Activated CD4-positive, alpha-beta T cell treated with anti-CD3 and anti-CD28 coated beads, Interleukin-2, Interleukin-4, amounts not matched to agents 100 ng/mL and 50 ng/mL, durations not matched to agents 16 hours and 8 hours (primary cell): Measurements from ENCODE around the gene GALNT13.

Experiments
- DNase-seq: peaks from one replicate; pipeline ENCODE4 v3.0.0-alpha.2; 2020; ENCODE audit warnings: low spot score

GALNT13 gene

DNA sequence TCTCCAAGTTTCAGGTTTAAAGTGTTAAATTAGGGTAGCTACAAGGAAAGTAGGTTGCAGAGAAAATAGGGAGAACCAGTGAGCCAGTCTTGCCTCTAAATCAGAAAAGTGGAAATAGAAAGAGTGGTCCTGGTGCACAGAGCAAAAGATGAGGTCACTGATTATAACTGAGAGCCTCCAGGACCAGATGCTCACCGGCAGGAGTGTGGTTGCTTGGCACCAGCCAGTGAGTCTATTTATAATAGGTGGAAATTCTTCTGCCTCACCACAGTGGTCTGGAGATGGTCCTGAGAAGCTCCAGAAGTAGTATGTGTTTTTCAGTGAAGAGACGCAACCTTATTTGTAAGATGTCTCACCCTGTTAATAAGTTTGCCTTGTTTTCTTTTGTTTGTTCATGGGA lies 452.9 kb downstream of the GALNT13 start:
- no peak for DNase-seq

DNA sequence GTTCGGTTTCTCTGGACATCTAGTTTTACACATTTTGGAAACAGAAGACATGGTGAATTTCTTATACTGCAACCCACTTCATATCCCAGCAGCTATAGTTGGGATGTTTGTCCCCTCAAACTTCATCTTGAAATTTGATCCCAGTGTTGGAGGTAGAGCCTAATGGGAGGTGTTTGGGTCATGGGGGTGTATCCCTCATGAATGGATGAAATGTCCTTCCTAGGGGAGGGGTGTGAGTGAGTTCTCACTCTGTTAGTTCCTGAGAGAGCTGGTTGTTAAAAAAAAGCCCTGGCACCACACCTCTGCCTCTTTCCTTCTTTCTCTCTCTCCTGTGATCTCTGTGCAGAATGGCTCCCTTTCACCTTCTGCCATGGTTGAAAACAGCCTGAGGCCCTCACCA lies 457.8 kb downstream of the GALNT13 start:
- DNase-seq = no peak

DNA sequence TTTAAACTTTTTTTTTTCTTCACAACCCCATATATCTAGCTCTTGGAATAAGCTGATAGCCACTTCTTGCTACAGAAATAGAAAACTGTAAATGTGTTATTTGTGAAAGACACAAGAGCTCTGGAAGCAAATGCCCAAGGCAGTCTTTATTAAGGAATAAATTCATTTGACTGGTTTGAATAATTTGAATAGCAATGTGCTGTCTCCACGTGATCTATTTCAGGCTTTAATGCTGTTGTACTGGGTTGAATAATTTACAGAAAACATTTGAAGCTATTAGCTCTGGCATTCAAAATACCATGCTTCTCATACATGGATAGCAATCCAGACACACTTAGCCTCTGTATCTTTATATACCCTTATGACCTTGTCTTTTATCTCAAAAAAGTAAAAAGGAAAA lies 460.1 kb downstream of the GALNT13 start:
- DNase-seq = no peak

DNA sequence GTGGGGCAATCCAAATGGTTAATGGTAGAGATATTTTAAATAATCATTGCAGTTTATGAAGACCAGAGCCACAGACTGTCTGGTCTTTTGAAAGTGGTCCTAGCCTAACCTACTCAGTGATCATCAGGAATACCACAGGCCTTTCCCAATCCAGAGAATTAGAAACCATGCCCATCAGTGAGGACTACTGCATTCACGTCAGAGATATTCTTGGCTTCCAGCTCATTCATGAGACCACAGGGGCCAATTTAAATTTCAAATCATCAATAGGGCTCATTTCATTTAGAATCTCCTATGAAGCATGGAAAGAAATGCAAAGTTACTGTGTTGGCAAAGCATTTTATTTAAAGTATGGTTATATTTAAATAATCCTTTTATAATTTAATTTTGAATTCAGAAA lies 464.5 kb downstream of the GALNT13 start:
- DNase-seq = no peak

DNA sequence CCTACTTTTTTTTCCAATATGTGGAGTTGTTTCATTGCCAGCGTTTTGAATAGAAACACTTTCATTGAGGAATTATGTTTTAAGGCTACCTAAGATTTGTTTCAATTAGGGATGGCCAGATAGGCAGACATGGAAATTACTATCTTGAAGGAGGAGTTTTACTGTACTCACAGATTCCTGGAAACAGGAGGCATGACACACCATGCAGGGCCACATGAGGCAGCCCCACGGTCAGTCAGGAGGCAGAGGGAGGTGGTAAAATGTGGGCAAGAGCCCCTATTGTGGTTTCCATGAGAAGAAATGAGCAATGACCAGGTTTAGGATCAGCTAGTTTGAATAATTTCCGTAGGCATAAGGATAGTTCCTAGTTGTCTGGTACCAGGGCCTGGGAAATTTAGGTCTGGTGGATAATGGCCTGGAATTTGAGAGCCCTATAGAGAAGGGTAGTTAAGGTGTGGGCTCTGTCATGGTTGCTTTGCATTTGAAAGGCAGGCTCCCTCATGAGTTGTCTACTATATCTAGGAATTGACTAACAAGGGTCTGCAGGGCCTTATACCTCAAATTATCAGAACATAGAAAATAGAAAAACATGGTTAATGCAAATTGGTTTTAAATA lies 466.7 kb downstream of the GALNT13 start:
- no peak for DNase-seq

DNA sequence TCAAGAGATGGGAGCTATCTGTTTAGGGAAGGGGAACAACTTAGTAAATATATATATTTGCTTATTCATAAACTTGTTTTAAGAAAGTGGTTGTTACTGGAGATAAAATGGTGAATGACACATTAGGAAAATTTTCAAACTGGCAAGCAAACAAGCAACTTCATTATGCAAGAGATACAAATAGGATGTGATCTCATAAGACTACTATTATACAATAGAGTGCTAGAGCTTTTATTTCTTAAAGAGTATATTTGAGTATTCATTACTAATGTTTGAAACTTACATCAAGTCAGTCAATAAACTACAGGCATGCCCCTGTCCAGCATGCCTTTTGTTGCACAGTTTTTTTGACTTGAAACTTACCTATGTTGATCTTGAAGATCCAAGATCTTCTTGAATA lies 471.6 kb downstream of the GALNT13 start:
- DNase-seq = no peak

DNA sequence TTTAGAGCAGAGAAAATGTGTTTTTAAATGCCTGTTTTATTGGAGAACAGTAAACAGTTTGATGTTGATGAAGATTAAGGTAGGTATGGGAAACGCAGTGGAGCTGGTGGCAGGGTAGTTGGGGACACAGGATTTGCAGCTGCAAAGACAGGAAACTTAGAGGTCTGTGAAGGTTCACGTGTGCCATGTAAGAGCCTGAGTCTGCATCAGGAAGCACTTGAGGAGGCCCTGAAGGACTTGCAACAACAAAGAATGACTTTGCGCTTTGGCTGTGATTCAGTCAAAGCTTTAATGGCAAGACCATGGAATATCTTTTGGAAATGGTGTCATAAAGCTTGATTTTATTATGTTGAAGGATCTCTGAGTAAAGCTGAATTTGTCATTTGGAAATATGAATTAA lies 479.2 kb downstream of the GALNT13 start:
- no peak for DNase-seq

DNA sequence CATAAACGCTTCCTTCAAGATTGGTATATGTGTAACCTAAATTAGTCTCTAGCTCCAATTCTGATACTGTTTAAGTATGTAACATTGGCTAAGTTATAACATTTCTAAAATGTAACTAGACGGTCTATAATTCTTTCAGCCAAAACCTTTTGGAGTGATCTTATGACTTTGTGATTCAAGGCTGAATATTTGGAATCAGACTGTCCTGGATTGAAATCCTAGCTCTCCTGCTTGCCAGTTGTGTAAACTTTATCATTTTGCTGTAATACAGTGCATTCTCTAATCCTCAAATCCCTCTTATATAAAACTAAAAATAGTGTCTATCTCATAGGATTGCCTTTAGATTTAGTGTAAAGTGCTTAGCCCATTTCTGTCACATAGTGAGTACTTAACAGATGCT lies 489.6 kb downstream of the GALNT13 start:
- DNase-seq = no peak

DNA sequence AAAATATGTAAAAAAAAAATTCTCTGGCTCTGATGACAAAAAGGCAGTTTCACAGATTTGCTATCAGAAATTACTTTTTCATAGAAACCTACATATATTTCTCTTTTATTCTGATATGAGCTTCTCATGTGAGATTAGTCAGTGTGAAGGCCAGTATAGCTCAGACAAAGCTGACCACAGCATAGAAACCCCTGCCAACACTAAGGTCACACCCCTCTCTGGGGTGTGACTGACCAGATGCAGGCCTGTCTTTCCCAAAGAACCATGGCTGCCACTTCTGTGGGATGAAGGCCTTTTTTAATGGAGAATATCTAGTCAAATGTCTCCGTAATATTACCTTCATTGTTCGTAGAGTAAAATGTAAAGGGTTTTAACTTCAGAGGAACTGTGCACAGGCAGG lies 496.4 kb downstream of the GALNT13 start:
- DNase-seq = no peak

DNA sequence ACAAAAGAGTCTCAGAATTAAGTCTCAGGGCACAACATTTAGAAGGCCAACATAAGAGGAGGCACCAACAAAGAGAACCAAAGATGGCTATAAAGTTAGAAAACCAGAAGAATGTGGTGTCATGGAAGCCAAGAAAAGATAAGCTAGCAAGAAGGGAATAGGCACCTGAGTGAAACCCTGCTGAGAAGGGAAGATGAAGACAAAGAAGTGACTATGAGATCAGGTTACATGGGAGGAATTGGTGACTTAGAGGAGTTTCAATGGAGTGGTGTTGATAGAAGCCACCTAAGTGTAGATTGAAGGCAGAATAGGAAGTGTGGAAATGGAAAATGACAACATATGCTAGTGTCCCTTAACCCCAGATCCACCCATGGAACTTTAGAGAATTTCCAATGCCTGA lies 499.2 kb downstream of the GALNT13 start:
- no peak for DNase-seq

DNA sequence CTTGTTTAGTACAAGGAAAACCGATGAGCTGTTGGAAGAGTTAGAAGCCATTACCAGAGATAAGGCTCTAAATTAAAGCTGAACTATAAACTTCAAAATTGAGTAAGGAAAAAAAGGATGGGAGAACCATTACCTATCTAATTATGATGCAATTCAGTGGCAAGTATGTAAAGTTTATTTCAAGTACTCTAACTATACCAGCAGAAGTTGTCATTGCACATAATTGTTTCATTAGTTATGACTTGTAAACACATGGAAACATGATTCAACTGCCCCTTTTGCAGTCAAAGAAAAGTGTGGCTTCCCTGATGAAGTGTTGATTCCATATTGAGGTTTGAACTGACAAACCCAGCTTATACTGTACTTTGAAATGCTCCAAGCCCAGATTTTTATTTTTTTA lies 502.7 kb downstream of the GALNT13 start:
- no peak for DNase-seq

DNA sequence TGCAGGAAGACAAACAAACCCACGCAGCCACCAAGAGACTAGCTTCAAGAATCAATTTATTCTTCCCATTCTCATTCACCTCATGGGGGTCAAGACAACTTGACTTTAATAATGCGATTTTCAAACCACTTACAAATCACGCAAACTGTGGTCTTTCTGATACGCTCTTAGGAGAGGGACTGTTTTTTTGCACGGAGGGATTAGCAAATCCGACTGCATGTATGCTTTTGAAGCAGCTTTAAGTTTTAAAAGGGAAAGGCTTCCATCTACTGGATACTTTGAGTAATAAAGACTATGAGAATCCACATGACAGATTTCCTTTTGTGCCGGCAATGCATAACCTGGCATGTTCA lies 503.8 kb downstream of the GALNT13 start:
- no peak for DNase-seq

DNA sequence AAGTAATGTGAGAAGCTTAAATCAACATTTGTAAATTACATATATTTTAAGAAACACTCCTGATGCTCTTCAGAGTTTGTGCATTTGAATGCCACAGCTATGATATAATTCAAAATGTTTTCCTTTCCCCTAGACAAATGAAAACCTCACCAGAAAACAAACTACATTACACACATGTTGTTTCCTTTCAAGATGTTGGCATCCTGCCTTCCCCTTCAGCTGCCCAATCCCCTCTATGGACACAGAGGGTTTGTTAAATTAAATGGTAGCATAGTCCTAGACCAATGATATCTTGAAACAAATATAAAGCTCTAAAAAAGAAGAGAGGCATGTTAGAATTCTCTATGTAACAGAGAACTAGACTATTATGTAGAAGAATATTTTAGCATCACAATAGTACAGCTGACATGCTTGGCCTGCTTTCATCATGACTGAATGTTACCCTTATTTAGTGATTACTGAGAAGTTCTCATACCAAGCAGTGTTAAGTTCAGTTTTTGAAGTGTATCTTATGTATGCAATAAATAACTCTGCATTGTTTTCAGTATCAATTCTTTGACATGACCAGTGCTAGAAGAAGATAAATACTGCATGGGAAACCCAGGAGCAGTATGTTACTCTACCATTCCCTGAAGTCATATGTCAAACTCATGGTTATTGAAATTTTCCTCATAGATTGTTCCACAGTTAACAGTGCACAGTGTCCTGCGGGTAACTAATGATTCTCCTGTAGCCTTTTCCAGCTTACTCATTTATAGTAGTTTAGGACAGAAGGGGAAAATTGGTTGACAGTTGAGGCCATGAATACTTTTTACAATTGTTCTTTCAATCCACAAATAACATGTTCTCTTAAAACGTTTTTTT lies 510.4 kb downstream of the GALNT13 start:
- no peak for DNase-seq

DNA sequence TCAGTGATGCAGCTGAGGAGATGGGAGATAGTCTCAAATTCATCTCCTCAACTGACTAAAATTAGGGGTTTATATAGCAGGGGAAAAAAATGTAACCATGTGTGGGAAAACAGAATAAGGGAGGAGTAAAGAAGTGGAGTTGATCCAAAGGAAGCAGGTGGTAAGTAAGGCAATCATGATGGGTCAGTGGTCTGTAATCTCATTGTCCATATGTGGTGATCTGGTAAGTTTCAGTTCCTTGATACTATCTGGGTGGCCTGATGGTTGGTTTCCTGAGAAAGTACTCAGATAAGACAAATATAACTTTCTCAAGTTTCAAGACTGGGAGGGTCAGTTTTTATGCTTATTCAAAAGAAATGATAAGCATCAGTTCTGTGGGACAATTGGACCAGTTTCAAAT lies 514.5 kb downstream of the GALNT13 start:
- DNase-seq = no peak

DNA sequence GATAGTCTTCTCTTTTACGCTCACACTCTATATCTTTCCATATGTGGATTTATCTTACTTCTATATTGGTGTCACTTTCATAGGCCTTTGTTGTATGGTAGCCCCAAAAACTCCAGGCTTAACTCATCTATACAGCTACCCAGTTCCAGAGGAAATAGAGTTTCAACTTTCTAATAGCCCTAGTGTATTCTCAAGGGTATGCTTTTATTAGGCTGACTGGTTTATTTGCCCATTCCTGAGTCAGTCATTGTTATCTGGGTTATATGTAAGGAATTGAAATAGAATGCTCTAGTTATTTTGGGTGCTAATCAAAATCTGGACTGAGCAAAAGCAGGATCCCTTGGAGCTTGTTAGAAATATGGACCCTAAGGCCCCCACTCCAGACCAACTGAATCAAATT lies 519.3 kb downstream of the GALNT13 start:
- DNase-seq = no peak

DNA sequence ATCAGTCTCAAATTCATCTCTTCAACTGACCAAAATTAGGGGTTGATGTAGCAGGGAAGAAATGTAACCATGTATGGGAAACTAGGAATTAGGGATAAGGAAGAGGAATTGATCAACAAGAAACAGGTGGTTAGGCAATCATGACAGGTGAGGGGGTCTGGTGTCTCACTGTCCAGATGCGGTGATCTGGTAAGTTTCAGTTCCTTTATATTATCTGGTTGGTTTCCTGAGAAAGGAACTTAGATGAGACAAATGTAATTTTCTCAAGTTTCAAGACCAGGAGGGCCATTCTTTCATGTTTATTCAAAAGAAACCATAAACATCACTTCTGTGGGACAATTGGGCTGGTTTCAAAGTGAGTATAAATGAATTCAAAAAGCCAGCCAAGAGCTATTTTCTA lies 520.5 kb downstream of the GALNT13 start:
- DNase-seq = no peak

DNA sequence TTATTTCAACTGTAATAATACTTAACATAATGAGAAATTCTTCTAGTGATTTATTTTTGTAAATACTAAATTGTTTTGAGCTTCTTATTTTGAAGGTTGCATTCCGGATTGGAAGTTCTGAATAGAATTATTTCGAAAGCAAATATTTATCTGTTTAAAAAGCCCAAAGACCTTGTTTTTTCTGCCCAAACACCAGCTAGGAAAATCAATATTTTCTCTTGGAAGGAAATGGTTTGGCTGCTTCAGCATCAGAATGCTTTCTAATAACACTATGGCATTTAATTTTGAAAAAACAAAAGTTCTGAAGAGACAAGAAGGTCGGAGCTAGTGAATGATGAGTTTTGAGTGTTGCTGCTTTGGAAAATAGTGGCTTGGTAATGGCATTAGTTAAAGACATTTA lies 522.9 kb downstream of the GALNT13 start:
- no peak for DNase-seq

DNA sequence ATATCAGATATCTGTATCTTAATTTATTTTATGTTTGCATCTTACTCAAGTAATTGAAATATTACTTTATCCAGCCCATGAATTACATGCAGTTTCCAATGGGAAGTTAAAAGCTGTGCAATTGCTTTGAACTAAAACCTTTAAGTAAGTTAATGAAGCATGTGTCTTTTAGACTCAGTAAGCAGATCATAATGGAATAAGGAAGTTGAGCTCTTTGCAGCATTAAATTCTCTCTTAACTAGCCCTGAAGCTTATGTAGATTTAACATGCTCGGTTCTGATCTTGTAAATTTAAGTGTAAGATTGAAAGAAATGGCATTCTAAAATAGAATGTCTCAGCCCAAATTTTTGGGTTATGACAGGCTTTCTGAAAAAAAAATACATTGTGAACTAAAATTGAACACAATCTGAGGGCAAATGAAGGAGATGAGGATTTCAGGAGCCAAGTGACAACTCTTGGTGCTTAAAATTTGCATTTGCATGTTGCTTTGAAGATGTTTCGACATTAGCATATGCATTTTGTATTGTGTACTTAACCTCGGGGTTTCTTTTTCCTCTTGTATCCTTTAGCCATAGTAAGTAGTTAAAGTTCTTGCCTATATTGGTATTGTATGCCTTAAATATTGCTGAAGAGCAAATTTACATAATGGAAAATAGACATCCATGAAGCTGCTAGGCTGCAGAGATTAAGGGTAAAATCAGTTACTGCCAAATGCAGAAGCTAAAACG lies 529.0 kb downstream of the GALNT13 start:
- no peak for DNase-seq

DNA sequence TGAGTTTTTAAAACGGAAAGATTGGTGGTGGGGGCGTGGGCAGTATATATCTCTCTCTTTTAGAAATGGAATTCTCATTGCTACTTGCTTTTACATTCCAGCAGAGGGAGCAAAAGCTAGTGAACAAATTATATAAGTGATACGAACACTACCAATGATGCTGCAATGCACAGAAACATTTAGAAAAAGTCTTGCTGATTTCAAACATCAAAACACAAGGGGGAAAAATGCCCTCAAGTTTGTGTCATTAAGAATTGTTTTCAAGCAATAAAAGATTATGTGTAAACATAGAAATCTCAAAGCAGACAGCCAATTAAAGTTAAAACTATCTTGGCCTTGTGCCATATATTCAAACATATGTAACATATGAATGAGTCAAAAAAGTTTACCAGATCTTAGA lies 530.5 kb downstream of the GALNT13 start:
- DNase-seq = no peak

DNA sequence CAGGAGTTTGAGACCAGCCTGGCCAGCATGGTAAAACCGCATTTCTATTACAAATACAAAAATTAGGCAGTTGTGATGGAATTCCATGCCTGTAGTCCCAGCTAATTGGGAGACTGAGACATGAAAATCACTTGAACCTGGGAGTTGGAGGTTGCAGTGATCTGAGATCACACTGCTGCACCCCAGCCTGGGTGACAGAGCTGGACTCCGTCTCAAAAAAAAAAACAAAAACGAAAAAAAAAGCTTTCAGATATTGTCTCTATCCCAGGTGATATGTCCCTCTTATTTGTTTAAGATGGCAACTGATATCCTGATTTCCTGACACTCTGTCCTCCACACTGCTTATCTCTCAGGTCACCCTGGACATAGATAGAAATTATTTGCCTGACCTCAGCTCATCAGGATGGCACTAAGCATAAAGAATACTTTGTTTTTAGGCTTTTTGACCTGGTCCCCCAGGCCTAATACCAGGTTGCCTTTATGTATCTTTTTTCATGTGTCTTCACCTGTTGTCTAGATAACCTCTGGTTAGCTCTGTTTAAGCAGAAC lies 531.6 kb downstream of the GALNT13 start:
- DNase-seq = no peak

DNA sequence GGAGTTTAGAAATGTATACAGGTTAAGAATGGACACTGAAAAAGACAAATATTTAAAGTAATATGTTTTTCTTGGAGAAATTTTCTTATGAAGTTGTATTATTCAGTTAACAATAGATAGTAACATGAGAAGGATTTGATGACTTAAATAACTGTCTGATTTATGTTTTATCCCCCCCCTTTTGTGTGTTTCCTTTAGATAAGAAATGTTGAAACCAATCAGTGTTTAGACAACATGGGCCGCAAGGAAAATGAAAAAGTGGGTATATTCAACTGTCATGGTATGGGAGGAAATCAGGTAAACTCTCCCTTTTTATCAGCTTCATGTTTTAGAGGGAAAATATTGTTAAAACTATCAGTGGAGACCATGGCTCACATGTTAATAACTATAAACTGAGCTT lies 537.1 kb downstream of the GALNT13 start:
- DNase-seq = no peak

DNA sequence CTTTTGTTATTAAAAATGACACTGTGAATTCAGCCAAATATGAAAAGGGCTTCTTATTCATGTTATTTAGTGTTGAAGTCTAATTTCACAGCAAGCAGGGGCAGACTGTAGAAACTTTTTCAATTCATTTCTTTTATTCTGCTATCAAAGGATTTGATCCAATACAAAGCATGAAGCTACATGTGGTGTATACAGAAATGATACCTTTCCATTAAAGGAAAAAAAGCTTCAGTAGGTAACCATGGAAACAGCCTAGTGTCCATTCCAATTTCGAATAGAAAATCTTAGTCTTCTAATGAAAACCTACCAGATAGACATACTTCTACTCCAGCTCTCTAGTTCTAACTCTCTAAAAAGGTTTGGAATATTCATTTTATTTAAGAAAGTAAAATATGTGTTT lies 550.5 kb downstream of the GALNT13 start:
- no peak for DNase-seq

DNA sequence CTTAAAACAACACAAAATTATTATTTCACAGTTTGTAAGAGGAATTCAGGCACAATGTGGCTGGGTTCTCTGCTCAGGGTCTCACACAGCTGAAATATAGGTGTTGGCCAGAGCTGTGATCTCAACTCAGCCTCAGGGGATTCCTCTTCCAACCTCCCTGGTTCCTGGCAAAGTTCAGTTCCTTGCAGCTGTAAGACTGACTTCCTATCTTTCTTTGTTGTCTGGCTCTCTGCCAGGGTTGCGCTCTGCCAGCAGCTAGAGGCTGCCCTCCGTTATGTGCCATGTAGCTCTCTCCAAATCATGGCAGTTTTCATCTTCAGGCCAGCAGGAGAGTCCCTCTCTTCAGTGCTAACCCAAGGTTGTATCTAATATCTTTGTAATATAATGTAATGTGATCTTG lies 554.3 kb downstream of the GALNT13 start:
- no peak for DNase-seq
